IMR-90 (cell line): ENCODE data around the gene ZNF778. TPM values are rescaled to one million over a fixed set of nuclear protein-coding genes. Genes with fewer than 3 reads are reported as not detected.
"Not testable (repeated sequence)": the region's sequence is repeated elsewhere in the genome, so short reads cannot be mapped to it uniquely, and the experiment has no call there.

ENCODE experiments used
- ATAC-seq: fragments of 200-7000 bp; cut with Tn5 transposase; 2 replicates; pipeline ENCODE4 v1.9.1; 2020; ENCODE audit warnings: low read depth, mild to moderate bottlenecking, moderate library complexity
- BruUV-seq: library from RNA; stranded (reverse); fragments of 400-500 nt; replicated peaks from 2 replicates; lab custom pipeline; 2021; lab: Mats Ljungman, UMichigan
- CTCF ChIA-PET: fragments of 300-600 bp; formaldehyde crosslinking; extraction: SDS; loops from one replicate; lab custom pipeline; 2021; ENCODE audit warnings: antibody characterized with exemption; lab: Yijun Ruan, JAX
- POLR2A ChIA-PET: fragments of 300-600 bp; sonication (Branson Sonifier 250); formaldehyde crosslinking; loops from one replicate; lab custom pipeline; 2022; ENCODE audit warnings: antibody characterized with exemption; ENCODE audit not compliant: unreplicated experiment; lab: Charles Lee
- DNase-seq: peaks from one replicate; pipeline ENCODE4 v3.0.0; 2013
- H2AFZ ChIP-seq: replicated peaks from 2 replicates; pipeline ENCODE3; 2013; ENCODE audit warnings: low read length, mild to moderate bottlenecking; ENCODE audit not compliant: poor library complexity
- H2AK5ac ChIP-seq: 2 replicates; pipeline ENCODE4 v1.6.1; 2013; ENCODE audit warnings: low read depth, low read length, inconsistent platforms
- H2AK9ac ChIP-seq: replicated peaks from 2 replicates; pipeline ENCODE3; 2013; ENCODE audit warnings: mild to moderate bottlenecking, low read depth, low read length, moderate library complexity; ENCODE audit not compliant: poor library complexity
- H2BK120ac ChIP-seq: 2 replicates; pipeline ENCODE4 v1.6.1; 2013; ENCODE audit warnings: low read depth, low read length, inconsistent platforms
- H2BK15ac ChIP-seq: 3 replicates; pipeline ENCODE4 v1.6.1; 2013; ENCODE audit warnings: low read depth, low read length, inconsistent platforms
- H2BK20ac ChIP-seq: 2 replicates; pipeline ENCODE4 v1.6.1; 2013; ENCODE audit warnings: low read depth, mild to moderate bottlenecking, inconsistent platforms, low read length, moderate library complexity
- H2BK5ac ChIP-seq: 2 replicates; pipeline ENCODE4 v1.6.1; 2013; ENCODE audit warnings: mild to moderate bottlenecking, low read depth, low read length, inconsistent platforms; ENCODE audit not compliant: poor library complexity, severe bottlenecking
- H3K14ac ChIP-seq: replicated peaks from 2 replicates; pipeline ENCODE4 v1.6.1; 2013; ENCODE audit warnings: low read depth, low read length, inconsistent platforms
- H3K18ac ChIP-seq: 2 replicates; pipeline ENCODE4 v1.6.1; 2013; ENCODE audit warnings: low read depth, low read length, control low read depth
- H3K23ac ChIP-seq: 2 replicates; pipeline ENCODE4 v1.6.1; 2013; ENCODE audit warnings: low read depth, low read length, inconsistent platforms
- H3K27ac ChIP-seq: 2 replicates; pipeline ENCODE4 v1.5.1; 2013; ENCODE audit warnings: mild to moderate bottlenecking, control low read depth, low read length; ENCODE audit not compliant: insufficient read depth
- H3K27me3 ChIP-seq: 2 replicates; pipeline ENCODE4 v1.6.1; 2013; ENCODE audit warnings: low read length; ENCODE audit not compliant: control insufficient read depth, insufficient read depth
- H3K36me3 ChIP-seq: 2 replicates; pipeline ENCODE4 v1.6.1; 2013; ENCODE audit warnings: low read length, mixed read lengths; ENCODE audit not compliant: control insufficient read depth, insufficient read depth
- H3K4ac ChIP-seq: 2 replicates; pipeline ENCODE4 v1.6.1; 2013; ENCODE audit warnings: low read depth, low read length, inconsistent platforms
- H3K4me1 ChIP-seq: 2 replicates; pipeline ENCODE4 v1.6.1; 2013; ENCODE audit warnings: low read length, mixed read lengths; ENCODE audit not compliant: control insufficient read depth, insufficient read depth
- H3K4me2 ChIP-seq: 2 replicates; pipeline ENCODE4 v1.6.1; 2013; ENCODE audit warnings: low read depth, mild to moderate bottlenecking, control low read depth, low read length, moderate library complexity
- H3K4me3 ChIP-seq: 2 replicates; pipeline ENCODE4 v1.5.1; 2013; ENCODE audit warnings: low read depth, mild to moderate bottlenecking, control low read depth, low read length, moderate library complexity; ENCODE audit not compliant: insufficient read depth
- H3K56ac ChIP-seq: 2 replicates; pipeline ENCODE4 v1.6.1; 2013; ENCODE audit warnings: low read length, inconsistent platforms; ENCODE audit not compliant: insufficient read depth; ENCODE audit errors: extremely low read depth
- H3K79me1 ChIP-seq, 2 experiments: 2 replicates each; pipeline ENCODE4 v1.6.1; 2013; ENCODE audit warnings: low read length in 2 of 2, inconsistent platforms in 1 of 2, low read depth in 1 of 2
- H3K9ac ChIP-seq: 2 replicates; pipeline ENCODE4 v1.6.1; 2013; ENCODE audit warnings: low read depth, low read length, control low read depth
- H3K9me1 ChIP-seq: 2 replicates; pipeline ENCODE4 v1.6.1; 2013; ENCODE audit warnings: low read length, inconsistent platforms; ENCODE audit not compliant: insufficient read depth
- H3K9me3 ChIP-seq: 2 replicates; pipeline ENCODE4 v1.6.1; 2013; ENCODE audit warnings: low read length; ENCODE audit not compliant: control insufficient read depth, insufficient read depth
- H4K20me1 ChIP-seq: 2 replicates; pipeline ENCODE4 v1.6.1; 2013; ENCODE audit warnings: low read length, inconsistent platforms; ENCODE audit not compliant: insufficient read depth
- H4K5ac ChIP-seq: 2 replicates; pipeline ENCODE4 v1.6.1; 2013; ENCODE audit warnings: mild to moderate bottlenecking, low read depth, low read length, control low read depth
- H4K8ac ChIP-seq, 2 experiments: 2 replicates each; pipeline ENCODE4 v1.6.1; 2013; ENCODE audit warnings: low read depth in 2 of 2, low read length in 2 of 2, control low read depth in 1 of 2, inconsistent platforms in 1 of 2
- H4K91ac ChIP-seq: 2 replicates; pipeline ENCODE4 v1.6.1; 2013; ENCODE audit warnings: low read depth, low read length, inconsistent platforms; ENCODE audit not compliant: insufficient read depth
- WGBS, 2 experiments: methylation state at CpG; one replicate each; pipeline versions ENCODE4 v1.1.5 to v1.1.7; 2013; ENCODE audit warnings: missing lambda C conversion rate in 2 of 2; ENCODE audit not compliant: insufficient read length in 1 of 2; ENCODE audit errors: extremely low coverage in 2 of 2; 5-methylcytosine and 5-hydroxymethylcytosine counted together
- dilution Hi-C: fragments of 300-500 bp; cut with HindIII; formaldehyde crosslinking; loops from one replicate; pipeline ENCODE4 v1.14.3; 2018; ENCODE audit warnings: low sequenced_read_pairs; ENCODE audit not compliant: unreplicated experiment
- in situ Hi-C: fragments of 300-500 bp; cut with MboI; formaldehyde crosslinking; loops from 3 replicates; pipeline ENCODE4 v1.14.3; 2019; ENCODE audit warnings: low sequenced_read_pairs, inconsistent platforms, mixed read lengths
- intact Hi-C: fragments of 100-400 bp; cut with micrococcal nuclease; formaldehyde crosslinking; loops from 2 replicates; pipeline ENCODE4 v1.10.0; 2022
- polyA plus RNA-seq, 3 experiments: library from polyadenylated mRNA; depleted of rRNA; stranded (reverse); fragments of >200 nt; gene quantifications; 2 replicates each; pipeline ENCODE4 v1.2.3, GENCODE V29; 2012; ENCODE audit warnings: low replicate concordance in 1 of 3
- total RNA-seq: library from RNA; depleted of rRNA; stranded (reverse); fragments of >200 nt; gene quantifications from 2 replicates; pipeline ENCODE4 v1.2.3, GENCODE V29; 2012

Gene ZNF778
- total and polyA plus RNA-seq, 2 of the 4 experiments (the other 2 are of a cell fraction) = 5.6 to 9.9 TPM

DNA sequence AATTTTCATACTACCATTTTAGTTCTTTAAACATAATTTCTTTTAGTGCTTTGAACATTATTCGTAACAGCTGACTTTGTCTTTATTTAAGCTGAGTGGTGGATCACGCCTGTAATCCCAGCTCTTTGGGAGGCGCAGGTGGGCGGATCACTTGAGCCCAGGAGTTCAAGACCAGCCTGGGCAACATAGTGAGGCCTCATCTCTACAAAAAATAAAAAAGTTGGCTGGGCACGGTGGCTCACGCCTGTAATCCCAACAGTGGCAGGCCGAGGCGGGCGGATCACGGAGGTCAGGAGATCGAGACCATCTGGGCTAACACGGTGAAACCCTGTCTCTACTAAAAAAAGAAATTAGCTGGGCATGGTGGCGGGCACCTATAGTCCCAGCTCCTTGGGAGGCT, 42.4 kb downstream of the ZNF778 start:
- H3K18ac ChIP-seq, H3K36me3 ChIP-seq, H3K4me3 ChIP-seq, H2BK20ac ChIP-seq, H3K4me2 ChIP-seq, H2BK5ac ChIP-seq, H3K4me1 ChIP-seq, H3K9ac ChIP-seq, H2AFZ ChIP-seq, H4K20me1 ChIP-seq, H2AK9ac ChIP-seq, H3K79me1 ChIP-seq, in situ Hi-C loops, H3K4ac ChIP-seq, H4K8ac ChIP-seq, intact Hi-C loops, H2BK15ac ChIP-seq, H3K9me1 ChIP-seq, H2BK120ac ChIP-seq, ATAC-seq, H3K23ac ChIP-seq, dilution Hi-C loops, H3K56ac ChIP-seq, H3K14ac ChIP-seq, H2AK5ac ChIP-seq, H4K91ac ChIP-seq, H3K9me3 ChIP-seq, BruUV-seq, H4K5ac ChIP-seq, DNase-seq, H3K27me3 ChIP-seq, POLR2A ChIA-PET, H3K27ac ChIP-seq: not testable (repeated sequence)
- 98% methylated on average over 6 of the region's 13 CpGs; no CpG with 5 or more reads in 1 of the 2 experiments for WGBS, 2 experiments
- CTCF ChIA-PET = interaction anchor here (0.8 kb wide), 1 partner anchor 192 kb away, joined by 3 read pairs; no protein-coding TSS in a partner anchor
